Activated CD4-positive, CD25-positive, alpha-beta regulatory T cell treated with anti-CD3 and anti-CD28 coated beads, Interleukin-2, amount 50 U/mL, for 16 hours (primary cell): ENCODE data around the gene REXO5.
"Not testable (repeated sequence)": the region's sequence is repeated elsewhere in the genome, so short reads cannot be mapped to it uniquely, and the experiment has no call there.

Experiments
- DNase-seq: peaks from one replicate; pipeline ENCODE4 v3.0.0-alpha.2; 2020; ENCODE audit warnings: low read depth, low spot score

Gene REXO5

GRCh38 chr16:20803192-20803560 is 3.2 kb upstream of the REXO5 start:
- DNase-seq, result no peak

- no peak for DNase-seq
Measured at GRCh38 chr16:20803561-20804214, 2.6 kb upstream of the REXO5 start.

- not testable (repeated sequence) for DNase-seq
Measured at GRCh38 chr16:20805684-20806167, 601 bp upstream of the REXO5 start.

- DNase-seq, result no peak
Measured at GRCh38 chr16:20807862-20808261, 1.5 kb downstream of the REXO5 start.

GRCh38 chr16:20811889-20812439 is 5.6 kb downstream of the REXO5 start:
- no peak for DNase-seq

- no peak for DNase-seq
Measured at GRCh38 chr16:20812510-20812909, 6.2 kb downstream of the REXO5 start.

GRCh38 chr16:20814784-20815183 is 8.5 kb downstream of the REXO5 start:
- no peak for DNase-seq

GRCh38 chr16:20818929-20819585 is 12.7 kb downstream of the REXO5 start:
- no peak for DNase-seq

- no peak for DNase-seq
Measured at GRCh38 chr16:20821682-20822081, 15.4 kb downstream of the REXO5 start.

- no peak for DNase-seq
Measured at GRCh38 chr16:20822521-20823325, 16.4 kb downstream of the REXO5 start.

GRCh38 chr16:20826039-20826566 is 19.8 kb downstream of the REXO5 start:
- no peak for DNase-seq

- no peak for DNase-seq
Measured at GRCh38 chr16:20829536-20829935, 23.2 kb downstream of the REXO5 start.

GRCh38 chr16:20830372-20830771 is 24.0 kb downstream of the REXO5 start:
- no peak for DNase-seq

- no peak for DNase-seq
Measured at GRCh38 chr16:20833086-20833485, 26.8 kb downstream of the REXO5 start.

GRCh38 chr16:20838240-20838639 is 31.9 kb downstream of the REXO5 start:
- no peak for DNase-seq

- no peak for DNase-seq
Measured at GRCh38 chr16:20839504-20839903, 33.2 kb downstream of the REXO5 start.

- no peak for DNase-seq
Measured at GRCh38 chr16:20844054-20844453, 37.7 kb downstream of the REXO5 start.

GRCh38 chr16:20844588-20844987 is 38.3 kb downstream of the REXO5 start:
- DNase-seq, result no peak

GRCh38 chr16:20846030-20846429 is 39.7 kb downstream of the REXO5 start:
- no peak for DNase-seq

- DNase-seq, result no peak
Measured at GRCh38 chr16:20846551-20846950, 40.2 kb downstream of the REXO5 start.

GRCh38 chr16:20847550-20847949 is 41.2 kb downstream of the REXO5 start:
- DNase-seq, result no peak
